HG02852 (cell line): ENCODE results near the gene FXYD6.

Source experiments
- ATAC-seq: cut with Tn5 transposase; IDR thresholded peaks from one replicate; pipeline ENCODE4 v1.9.1; 2021; ENCODE audit warnings: mild to moderate bottlenecking, moderate library complexity; ENCODE audit not compliant: unreplicated experiment

The FXYD6 gene

GRCh38 chr11:117910941-117911655 is 34.6 kb upstream of the FXYD6 start:
- no peak for ATAC-seq

- no peak for ATAC-seq
Observed at GRCh38 chr11:117910525-117910924, 34.1 kb upstream of the FXYD6 start.

GRCh38 chr11:117909611-117910382 is 33.3 kb upstream of the FXYD6 start:
- no peak for ATAC-seq

GRCh38 chr11:117908959-117909610 is 32.6 kb upstream of the FXYD6 start:
- ATAC-seq = no peak

GRCh38 chr11:117908109-117908895 is 31.8 kb upstream of the FXYD6 start:
- ATAC-seq = no peak

GRCh38 chr11:117907276-117908108 is 31.0 kb upstream of the FXYD6 start:
- ATAC-seq = no peak

GRCh38 chr11:117906710-117907109 is 30.3 kb upstream of the FXYD6 start:
- ATAC-seq = no peak

GRCh38 chr11:117906126-117906525 is 29.7 kb upstream of the FXYD6 start:
- ATAC-seq = no peak

GRCh38 chr11:117905524-117905923 is 29.1 kb upstream of the FXYD6 start:
- ATAC-seq = no peak

- no peak for ATAC-seq
Observed at GRCh38 chr11:117903505-117904382, 27.3 kb upstream of the FXYD6 start.

GRCh38 chr11:117902001-117902845 is 25.8 kb upstream of the FXYD6 start:
- ATAC-seq = no peak

GRCh38 chr11:117901601-117902000 is 25.1 kb upstream of the FXYD6 start:
- no peak for ATAC-seq

- ATAC-seq = no peak
Observed at GRCh38 chr11:117900720-117901440, 24.4 kb upstream of the FXYD6 start.

GRCh38 chr11:117900121-117900648 is 23.7 kb upstream of the FXYD6 start:
- ATAC-seq = no peak

GRCh38 chr11:117898059-117898458 is 21.6 kb upstream of the FXYD6 start:
- no peak for ATAC-seq

- ATAC-seq = no peak
Observed at GRCh38 chr11:117892651-117893050, 16.2 kb upstream of the FXYD6 start.

GRCh38 chr11:117891362-117891761 is 14.9 kb upstream of the FXYD6 start:
- no peak for ATAC-seq
